Kidney (tissue), 14 donors: Measurements from ENCODE around the gene GRIA4. TPM values are rescaled to one million over a fixed set of nuclear protein-coding genes. Genes with fewer than 3 reads are reported as not detected.

Source experiments
- DNase-seq, 5 donors: peaks; one replicate each; pipeline ENCODE4 v3.0.0-alpha.2; 2013 to 2020
- FAIRE-seq: peaks from 2 replicates; lab custom pipeline; 2012; peaks lifted over from hg19 to GRCh38; lab: Jason Lieb, UNC
- H3K27ac ChIP-seq, 2 donors: one replicate each; pipeline ENCODE4 v1.7.0; 2013; ENCODE audit warnings: low read depth in 2 of 2, low read length in 2 of 2, inconsistent platforms in 1 of 2
- H3K27me3 ChIP-seq: one replicate; pipeline ENCODE4 v1.7.1; 2013; ENCODE audit warnings: low read length, inconsistent platforms; ENCODE audit not compliant: control insufficient read depth, insufficient read depth
- H3K36me3 ChIP-seq, 3 donors: one replicate each; pipeline versions ENCODE4 v1.7.0 to v1.7.1; 2013; ENCODE audit warnings: low read length in 3 of 3, control low read depth in 1 of 3, inconsistent platforms in 1 of 3; ENCODE audit not compliant: insufficient read depth in 3 of 3, control insufficient read depth in 2 of 3
- H3K4me1 ChIP-seq, 3 donors: one replicate each; pipeline versions ENCODE4 v1.7.0 to v1.7.1; 2013; ENCODE audit warnings: low read length in 3 of 3, inconsistent platforms in 1 of 3, low read depth in 1 of 3; ENCODE audit not compliant: control insufficient read depth in 2 of 3, insufficient read depth in 2 of 3
- H3K4me3 ChIP-seq, 3 donors: one replicate each; pipeline versions ENCODE4 v1.7.0 to v1.8.1; 2013; ENCODE audit warnings: low read length in 3 of 3, control low read depth in 1 of 3, inconsistent platforms in 1 of 3
- H3K9ac ChIP-seq, 3 donors: one replicate each; pipeline versions ENCODE4 v1.7.0 to v1.7.1; 2013; ENCODE audit warnings: low read length in 3 of 3, control low read depth in 1 of 3, inconsistent platforms in 1 of 3
- H3K9me3 ChIP-seq, 3 donors: one replicate each; pipeline versions ENCODE4 v1.7.0 to v1.7.1; 2013; ENCODE audit warnings: low read length in 3 of 3, control low read depth in 1 of 3, inconsistent platforms in 1 of 3; ENCODE audit not compliant: control insufficient read depth in 2 of 3, insufficient read depth in 1 of 3
- intact Hi-C: fragments of 100-400 bp; cut with DNase I; formaldehyde crosslinking; loops from one replicate; pipeline ENCODE4 v1.11.1; 2022
- polyA plus RNA-seq: library from polyadenylated mRNA; stranded (reverse); fragments of 350-450 nt; fragmentation: Illumina TruSeq; extraction: RNeasy Lipid Tissue Mini Kit (QIAGEN cat#74804); gene quantifications from one replicate; pipeline ENCODE4 v1.2.3, GENCODE V29; 2014; ENCODE audit warnings: low read depth, low replicate concordance; ENCODE audit not compliant: insufficient read depth
- total RNA-seq: library from RNA; stranded (reverse); fragmentation: NEBNext Ultra II Directional; extraction: Animal tissue kit (Norgen Biotek cat#: 25700); gene quantifications from one replicate; pipeline ENCODE4 v1.2.1, GENCODE V29; 2021
- TF ChIP-seq, protein P1 (sequence below): IDR thresholded peaks from 3 replicates; pipeline ENCODE4 v1.5.1; 2012; ENCODE audit warnings: mild to moderate bottlenecking, moderate library complexity, borderline replicate concordance; ENCODE audit not compliant: insufficient read depth; ENCODE audit errors: extremely low read depth
- donor health status: control.
- donor health status: control.
- donor health status: control.
- donor health status: control.
- donor health status: control.
- donor health status: DM: yes; HTN: yes; CAD: no.
- donor health status: Normal renal cell carcinoma (clear cell type).

Gene GRIA4
- total and polyA plus RNA-seq, 2 donors from 2014 or later = 0.45 TPM; not detected in 1

DNA sequence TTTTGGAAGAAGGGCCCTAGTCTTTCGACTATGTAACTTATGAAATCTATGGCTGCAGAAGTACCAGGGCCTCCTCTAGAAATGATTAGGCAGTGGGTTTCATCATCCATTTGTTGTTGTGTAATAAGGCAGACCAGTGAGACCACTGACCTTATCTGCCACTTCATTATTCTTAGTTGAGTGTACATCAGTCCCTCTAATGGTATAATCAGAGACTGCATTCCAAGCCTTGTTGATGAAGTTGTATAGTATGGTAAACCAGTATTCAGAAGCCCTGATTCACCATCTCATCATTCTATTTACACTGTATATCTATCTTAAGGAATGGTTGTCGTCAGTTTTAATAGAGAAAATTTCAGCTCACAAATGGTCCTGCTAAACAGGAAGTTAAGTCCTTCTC, 32.2 kb upstream of the GRIA4 start:
- no peak for DNase-seq
- no peak for FAIRE-seq
- TF ChIP-seq, protein P1, sequence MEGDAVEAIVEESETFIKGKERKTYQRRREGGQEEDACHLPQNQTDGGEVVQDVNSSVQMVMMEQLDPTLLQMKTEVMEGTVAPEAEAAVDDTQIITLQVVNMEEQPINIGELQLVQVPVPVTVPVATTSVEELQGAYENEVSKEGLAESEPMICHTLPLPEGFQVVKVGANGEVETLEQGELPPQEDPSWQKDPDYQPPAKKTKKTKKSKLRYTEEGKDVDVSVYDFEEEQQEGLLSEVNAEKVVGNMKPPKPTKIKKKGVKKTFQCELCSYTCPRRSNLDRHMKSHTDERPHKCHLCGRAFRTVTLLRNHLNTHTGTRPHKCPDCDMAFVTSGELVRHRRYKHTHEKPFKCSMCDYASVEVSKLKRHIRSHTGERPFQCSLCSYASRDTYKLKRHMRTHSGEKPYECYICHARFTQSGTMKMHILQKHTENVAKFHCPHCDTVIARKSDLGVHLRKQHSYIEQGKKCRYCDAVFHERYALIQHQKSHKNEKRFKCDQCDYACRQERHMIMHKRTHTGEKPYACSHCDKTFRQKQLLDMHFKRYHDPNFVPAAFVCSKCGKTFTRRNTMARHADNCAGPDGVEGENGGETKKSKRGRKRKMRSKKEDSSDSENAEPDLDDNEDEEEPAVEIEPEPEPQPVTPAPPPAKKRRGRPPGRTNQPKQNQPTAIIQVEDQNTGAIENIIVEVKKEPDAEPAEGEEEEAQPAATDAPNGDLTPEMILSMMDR = no peak

DNA sequence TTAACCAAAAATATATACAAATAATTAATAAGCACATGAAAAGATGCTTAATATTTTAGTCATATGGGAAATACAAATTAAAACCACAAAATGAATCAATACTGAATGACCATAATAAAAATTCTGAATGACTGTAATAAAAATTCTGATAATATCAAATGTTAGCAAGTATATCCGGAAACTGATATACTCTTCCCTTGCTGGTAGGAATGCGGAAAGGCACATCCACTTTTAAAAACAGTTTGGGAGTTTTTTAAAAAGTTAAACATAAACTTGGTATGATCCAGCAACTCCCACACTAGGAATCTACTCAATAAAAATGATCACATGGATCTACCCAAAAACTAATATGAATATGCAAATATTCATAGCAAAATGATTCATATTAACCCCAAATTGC, 30.8 kb upstream of the GRIA4 start:
- Histone ChIP-seq H3K4me1 (no peaks in the 10 kb centered on the region), H3K4me3 (no peak overlapping the region), H3K9me3 (no peaks in the 10 kb centered on the region), H3K9ac (no peak overlapping the region), H3K27me3 (no peaks in the 10 kb centered on the region), H3K36me3 (no peaks in the 10 kb centered on the region), H3K27ac (no peak overlapping the region)
- DNase-seq (no peak), FAIRE-seq (no peak)
- intact Hi-C loops = no loop called here
- TF ChIP-seq, protein P1 = no peak

More for the DNA sequence above, 32.2 kb upstream of the GRIA4 start:
- Histone ChIP-seq H3K4me1 (no peaks in the 10 kb centered on the region), H3K9me3 (no peaks in the 10 kb centered on the region), H3K27me3 (no peaks in the 10 kb centered on the region), H3K4me3 (no peak overlapping the region), H3K9ac (no peak overlapping the region), H3K27ac (no peak overlapping the region), H3K36me3 (no peaks in the 10 kb centered on the region)
- intact Hi-C loops = no loop called here

DNA sequence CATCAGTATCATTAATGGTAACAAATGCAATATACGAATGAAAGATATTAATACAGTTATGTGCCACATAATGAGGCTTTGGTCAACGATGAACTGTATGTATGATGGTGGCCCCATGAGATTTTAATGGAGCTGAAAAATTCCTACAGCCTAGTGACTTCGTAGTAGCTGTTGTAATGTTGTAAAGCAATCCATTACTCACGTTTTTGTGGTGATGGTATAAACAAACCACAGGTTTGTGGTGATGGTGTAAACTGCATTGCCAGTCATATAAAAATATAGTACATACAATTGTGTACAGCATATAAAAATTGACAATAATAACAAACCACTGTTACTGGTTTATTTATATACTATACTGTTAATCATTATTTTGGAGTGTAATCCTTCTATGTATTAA, 27.4 kb upstream of the GRIA4 start:
- FAIRE-seq (no peak), DNase-seq (no peak)
- no peaks in the 10 kb centered on the region for H3K36me3 ChIP-seq
- H3K4me1 ChIP-seq = no peaks in the 10 kb centered on the region
- no peak overlapping the region for H3K27ac ChIP-seq
- H3K9me3 ChIP-seq = peaks cover 0 to 2% (median 0%) of the 10 kb centered on the region in 3 donors
- H3K27me3 ChIP-seq = no peaks in the 10 kb centered on the region
- TF ChIP-seq, protein P1 = no peak
- intact Hi-C loops = no loop called here
- H3K4me3 ChIP-seq = no peak overlapping the region
- H3K9ac ChIP-seq = no peak overlapping the region

DNA sequence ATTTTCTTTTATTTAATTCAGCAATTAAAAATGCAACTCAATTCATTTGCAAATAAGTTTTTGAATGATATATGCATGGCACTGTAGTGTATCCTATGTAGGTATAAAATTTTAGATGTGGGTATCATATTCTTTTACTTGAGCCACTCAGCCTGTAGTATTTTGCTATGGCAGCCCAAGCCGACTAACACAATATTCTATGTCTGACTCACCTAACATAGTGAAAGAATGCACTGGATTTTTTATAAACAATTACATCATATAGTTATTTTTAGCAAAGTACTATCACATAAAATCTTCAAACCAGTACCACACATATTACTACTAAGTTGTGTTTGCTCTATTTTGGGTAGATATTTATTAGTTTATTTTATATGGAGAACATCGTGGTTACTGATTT, 21.9 kb upstream of the GRIA4 start:
- peaks cover 0 to 2% (median 0%) of the 10 kb centered on the region in 3 donors for H3K9me3 ChIP-seq
- TF ChIP-seq, protein P1 = no peak
- FAIRE-seq = no peak
- no peaks in the 10 kb centered on the region for H3K27me3 ChIP-seq
- no peaks in the 10 kb centered on the region for H3K36me3 ChIP-seq
- H3K4me1 ChIP-seq = no peaks in the 10 kb centered on the region
- no peak overlapping the region for H3K9ac ChIP-seq
- intact Hi-C loops = no loop called here
- no peak overlapping the region for H3K27ac ChIP-seq
- H3K4me3 ChIP-seq = no peak overlapping the region
- no peak for DNase-seq
